Coronary artery (tissue), 2 donors: ENCODE results near the gene COL4A6.

Source experiments
- DNase-seq: peaks from one replicate; pipeline ENCODE4 v3.0.0-alpha.2; 2017; ENCODE audit warnings: low spot score
- H3K27ac ChIP-seq, 2 donors: fragments of 200-600 bp; sonication (generic); one replicate each; pipeline ENCODE4 v1.5.1; 2016 to 2019
- H3K4me3 ChIP-seq: fragments of 200-600 bp; sonication (generic); 2 replicates; pipeline ENCODE4 v1.5.1; 2016; ENCODE audit warnings: mild to moderate bottlenecking, moderate library complexity
- CTCF ChIP-seq: fragments of 200-600 bp; sonication (generic); IDR thresholded peaks from one replicate; pipeline ENCODE4 v1.5.1; 2019; ENCODE audit warnings: antibody characterized with exemption

COL4A6 gene

GRCh38 chrX:108235986-108236385 is 202.2 kb downstream of the COL4A6 start:
- no peak overlapping the region for H3K27ac ChIP-seq
- TF ChIP-seq CTCF: no peak
- H3K4me3 ChIP-seq: no peak overlapping the region
- DNase-seq: no peak

- DNase-seq: no peak
- Histone ChIP-seq H3K4me3 (no peak overlapping the region), H3K27ac (no peak overlapping the region)
- TF ChIP-seq CTCF: no peak
Measured at GRCh38 chrX:108230574-108230973, 207.6 kb downstream of the COL4A6 start.

GRCh38 chrX:108224727-108225621 is 213.2 kb downstream of the COL4A6 start:
- peak; percentile 49 for TF ChIP-seq CTCF
- peak overlapping the region in 1 of 2 donors; percentile 28 for H3K27ac ChIP-seq
- H3K4me3 ChIP-seq: no peak overlapping the region
- DNase-seq: no peak

GRCh38 chrX:108224218-108224617 is 214.0 kb downstream of the COL4A6 start:
- no peak for TF ChIP-seq CTCF
- DNase-seq: no peak
- Histone ChIP-seq H3K4me3 (no peak overlapping the region), H3K27ac (no peak overlapping the region)

GRCh38 chrX:108223585-108223984 is 214.6 kb downstream of the COL4A6 start:
- H3K27ac ChIP-seq: no peak overlapping the region
- no peak for TF ChIP-seq CTCF

GRCh38 chrX:108221301-108221864 is 216.8 kb downstream of the COL4A6 start:
- TF ChIP-seq CTCF: no peak
- Histone ChIP-seq H3K27ac (peak overlapping the region; percentile 7 to 65), H3K4me3 (no peak overlapping the region)
- DNase-seq: no peak

More at GRCh38 chrX:108223585-108223984, 214.6 kb downstream of the COL4A6 start:
- no peak for DNase-seq
- no peak overlapping the region for H3K4me3 ChIP-seq
